HEK293 (cell line): ENCODE data around the gene SLC17A3.

Experiments
- CTCF ChIP-seq: fragments of 450-650 bp; formaldehyde crosslinking; IDR thresholded peaks from 2 replicates; pipeline ENCODE4 v1.5.1; 2016; ENCODE audit warnings: missing biosample characterization, missing genetic modification characterization
- REST ChIP-seq: fragments of 450-650 bp; formaldehyde crosslinking; IDR thresholded peaks from 2 replicates; pipeline ENCODE4 v1.5.1; 2016; ENCODE audit warnings: missing biosample characterization, missing genetic modification characterization
- SP7 ChIP-seq: fragments of 450-650 bp; formaldehyde crosslinking; IDR thresholded peaks from 2 replicates; pipeline ENCODE4 v1.5.1; 2016; ENCODE audit warnings: missing biosample characterization, missing genetic modification characterization
- YY2 ChIP-seq: fragments of 450-650 bp; formaldehyde crosslinking; IDR thresholded peaks from 2 replicates; pipeline ENCODE4 v1.5.1; 2016; ENCODE audit warnings: missing biosample characterization, missing genetic modification characterization
- ZNF138 ChIP-seq: fragments of 450-650 bp; formaldehyde crosslinking; IDR thresholded peaks from 2 replicates; pipeline ENCODE4 v1.5.1; 2016; ENCODE audit warnings: missing biosample characterization, missing genetic modification characterization, borderline replicate concordance
- ZNF214 ChIP-seq: fragments of 450-650 bp; formaldehyde crosslinking; IDR thresholded peaks from 2 replicates; pipeline ENCODE4 v1.5.1; 2017; ENCODE audit warnings: missing biosample characterization, mild to moderate bottlenecking, missing genetic modification characterization, borderline replicate concordance
- ZNF280D ChIP-seq: fragments of 450-650 bp; formaldehyde crosslinking; IDR thresholded peaks from 2 replicates; pipeline ENCODE4 v1.5.1; 2016; ENCODE audit warnings: missing biosample characterization, missing genetic modification characterization
- ZNF704 ChIP-seq: fragments of 450-650 bp; formaldehyde crosslinking; IDR thresholded peaks from 2 replicates; pipeline ENCODE4 v1.5.1; 2016; ENCODE audit warnings: missing biosample characterization, missing genetic modification characterization
- ZNF707 ChIP-seq: fragments of 450-650 bp; formaldehyde crosslinking; IDR thresholded peaks from 2 replicates; pipeline ENCODE4 v1.5.1; 2016; ENCODE audit warnings: missing biosample characterization, missing genetic modification characterization
- ZNF747 ChIP-seq: fragments of 450-650 bp; formaldehyde crosslinking; IDR thresholded peaks from 2 replicates; pipeline ENCODE4 v1.5.1; 2016; ENCODE audit warnings: missing biosample characterization, missing genetic modification characterization
- ZSCAN30 ChIP-seq: fragments of 450-650 bp; IDR thresholded peaks from 2 replicates; pipeline ENCODE4 v1.5.1; 2018; ENCODE audit warnings: missing biosample characterization, mild to moderate bottlenecking, missing genetic modification characterization, moderate library complexity

- TF ChIP-seq ZNF280D (no peak), ZNF704 (tag by site-specific recombination) (no peak), ZNF747 (tag by site-specific recombination) (no peak), CTCF (no peak), YY2 (tag by site-specific recombination) (no peak), ZNF707 (no peak), ZNF138 (tag by site-specific recombination) (no peak), REST (tag by site-specific recombination) (no peak), SP7 (tag by site-specific recombination) (no peak), ZSCAN30 (tag by site-specific recombination) (no peak), ZNF214 (tag by site-specific recombination) (no peak)
These were observed 26.8 kb upstream of the SLC17A3 start for GRCh38 chr6:25900843-25901242.
